Ishikawa (cell line): ENCODE measurements around the gene CHMP1A.

Experiments
- CEBPB ChIP-seq: IDR thresholded peaks from 2 replicates; pipeline ENCODE4 v1.6.1; 2012
- CREB1 ChIP-seq: IDR thresholded peaks from 2 replicates; pipeline ENCODE4 v1.6.1; 2012; ENCODE audit warnings: low read depth
- EGR1 ChIP-seq: IDR thresholded peaks from 2 replicates; pipeline ENCODE4 v1.6.1; 2012
- EP300 ChIP-seq: IDR thresholded peaks from 2 replicates; pipeline ENCODE4 v1.6.1; 2012; ENCODE audit warnings: borderline replicate concordance
- FOXM1 ChIP-seq: IDR thresholded peaks from 2 replicates; pipeline ENCODE4 v1.6.1; 2012; ENCODE audit warnings: low read depth, borderline replicate concordance
- NFIC ChIP-seq: IDR thresholded peaks from 2 replicates; pipeline ENCODE4 v1.6.1; 2012
- RAD21 ChIP-seq: IDR thresholded peaks from 2 replicates; pipeline ENCODE4 v1.6.1; 2012; ENCODE audit warnings: low read depth
- TAF1 ChIP-seq: IDR thresholded peaks from 2 replicates; pipeline ENCODE4 v1.6.1; 2012; ENCODE audit warnings: low read depth, mild to moderate bottlenecking
- TCF12 ChIP-seq: IDR thresholded peaks from 2 replicates; pipeline ENCODE4 v1.6.1; 2012; ENCODE audit warnings: low read depth
- TEAD4 ChIP-seq: IDR thresholded peaks from 2 replicates; pipeline ENCODE4 v1.6.1; 2012
- YY1 ChIP-seq: IDR thresholded peaks from 2 replicates; pipeline ENCODE4 v1.6.1; 2012; ENCODE audit warnings: low read depth
- ZBTB7A ChIP-seq: IDR thresholded peaks from 2 replicates; pipeline ENCODE4 v1.6.1; 2012; ENCODE audit warnings: low read depth
- TF ChIP-seq, protein P1 (sequence below): IDR thresholded peaks from 2 replicates; pipeline ENCODE4 v1.6.1; 2012; ENCODE audit warnings: low read depth, mild to moderate bottlenecking
- TF ChIP-seq, protein P2 (sequence below): IDR thresholded peaks from 2 replicates; pipeline ENCODE4 v1.6.1; 2012
- TF ChIP-seq, protein P3 (sequence below): IDR thresholded peaks from 2 replicates; pipeline ENCODE4 v1.6.1; 2012

CHMP1A gene

DNA sequence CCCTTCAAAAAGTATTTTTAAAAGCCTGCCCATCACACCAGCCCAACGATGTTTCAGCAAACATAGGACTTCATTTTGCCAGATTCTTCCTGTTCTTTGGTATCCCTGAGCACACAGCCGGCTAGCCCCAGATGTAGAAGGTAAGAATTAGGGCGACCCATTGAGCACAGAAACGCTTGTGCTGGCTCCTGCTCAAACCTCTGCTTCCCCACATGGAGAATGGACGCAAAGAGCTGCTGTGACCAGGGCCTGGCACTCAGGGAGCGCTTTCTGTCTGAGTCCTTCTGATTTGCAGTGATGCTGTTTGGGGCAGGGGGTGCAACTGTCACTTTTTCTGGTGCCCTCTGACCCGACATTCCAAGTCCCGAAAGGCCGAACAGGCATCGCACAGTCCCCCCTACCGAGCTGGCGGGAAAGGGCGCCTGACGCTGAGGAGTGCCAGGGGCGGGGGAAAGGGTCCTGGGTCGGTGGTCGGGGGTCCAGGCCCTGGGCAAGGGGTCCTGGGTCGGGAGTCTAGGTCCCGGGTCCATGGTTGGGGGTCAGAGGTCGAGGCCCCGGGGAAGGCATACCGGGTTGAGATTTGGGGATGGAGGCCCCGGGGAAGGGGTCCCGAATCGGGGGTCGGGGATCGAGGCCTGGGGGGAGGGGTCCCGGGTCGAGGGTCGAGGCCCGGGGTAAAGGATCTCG is 930 bp downstream of the CHMP1A start:
- no peak for TF ChIP-seq EP300
- no peak for TF ChIP-seq RAD21
- TF ChIP-seq, protein P1, sequence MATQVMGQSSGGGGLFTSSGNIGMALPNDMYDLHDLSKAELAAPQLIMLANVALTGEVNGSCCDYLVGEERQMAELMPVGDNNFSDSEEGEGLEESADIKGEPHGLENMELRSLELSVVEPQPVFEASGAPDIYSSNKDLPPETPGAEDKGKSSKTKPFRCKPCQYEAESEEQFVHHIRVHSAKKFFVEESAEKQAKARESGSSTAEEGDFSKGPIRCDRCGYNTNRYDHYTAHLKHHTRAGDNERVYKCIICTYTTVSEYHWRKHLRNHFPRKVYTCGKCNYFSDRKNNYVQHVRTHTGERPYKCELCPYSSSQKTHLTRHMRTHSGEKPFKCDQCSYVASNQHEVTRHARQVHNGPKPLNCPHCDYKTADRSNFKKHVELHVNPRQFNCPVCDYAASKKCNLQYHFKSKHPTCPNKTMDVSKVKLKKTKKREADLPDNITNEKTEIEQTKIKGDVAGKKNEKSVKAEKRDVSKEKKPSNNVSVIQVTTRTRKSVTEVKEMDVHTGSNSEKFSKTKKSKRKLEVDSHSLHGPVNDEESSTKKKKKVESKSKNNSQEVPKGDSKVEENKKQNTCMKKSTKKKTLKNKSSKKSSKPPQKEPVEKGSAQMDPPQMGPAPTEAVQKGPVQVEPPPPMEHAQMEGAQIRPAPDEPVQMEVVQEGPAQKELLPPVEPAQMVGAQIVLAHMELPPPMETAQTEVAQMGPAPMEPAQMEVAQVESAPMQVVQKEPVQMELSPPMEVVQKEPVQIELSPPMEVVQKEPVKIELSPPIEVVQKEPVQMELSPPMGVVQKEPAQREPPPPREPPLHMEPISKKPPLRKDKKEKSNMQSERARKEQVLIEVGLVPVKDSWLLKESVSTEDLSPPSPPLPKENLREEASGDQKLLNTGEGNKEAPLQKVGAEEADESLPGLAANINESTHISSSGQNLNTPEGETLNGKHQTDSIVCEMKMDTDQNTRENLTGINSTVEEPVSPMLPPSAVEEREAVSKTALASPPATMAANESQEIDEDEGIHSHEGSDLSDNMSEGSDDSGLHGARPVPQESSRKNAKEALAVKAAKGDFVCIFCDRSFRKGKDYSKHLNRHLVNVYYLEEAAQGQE = no peak
- no peak for TF ChIP-seq EGR1

DNA sequence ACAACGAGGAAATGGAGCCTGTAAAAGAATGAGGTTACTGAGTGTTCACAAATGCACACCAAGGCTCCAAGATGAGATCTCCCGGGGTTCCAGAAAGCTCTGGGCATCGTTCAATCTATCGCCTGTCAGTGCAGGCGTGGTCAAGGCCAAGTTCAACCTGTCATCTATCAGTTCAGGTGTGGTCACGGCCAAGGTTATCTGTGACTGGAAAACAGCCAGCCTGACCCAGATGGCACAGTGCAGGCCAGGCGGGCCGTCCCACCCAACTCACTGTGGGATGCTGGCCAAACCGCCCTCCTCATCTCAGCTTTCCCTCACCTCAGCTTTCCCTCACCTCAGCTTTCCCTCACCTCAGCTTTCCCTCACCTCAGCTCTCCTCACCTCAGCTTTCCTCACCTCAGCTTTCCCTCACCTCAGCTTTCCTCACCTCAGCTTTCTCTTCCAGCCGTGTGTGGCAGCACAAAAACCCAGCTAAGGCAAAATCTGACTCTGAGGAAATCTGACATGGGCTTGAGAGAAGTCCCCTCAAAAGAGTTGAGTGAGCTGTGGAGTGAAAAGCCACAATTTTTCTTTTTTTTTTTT is 2.4 kb downstream of the CHMP1A start:
- no peak for TF ChIP-seq EP300
- no peak for TF ChIP-seq FOXM1
- no peak for TF ChIP-seq EGR1
- no peak for TF ChIP-seq TCF12
- TF ChIP-seq, protein P2, sequence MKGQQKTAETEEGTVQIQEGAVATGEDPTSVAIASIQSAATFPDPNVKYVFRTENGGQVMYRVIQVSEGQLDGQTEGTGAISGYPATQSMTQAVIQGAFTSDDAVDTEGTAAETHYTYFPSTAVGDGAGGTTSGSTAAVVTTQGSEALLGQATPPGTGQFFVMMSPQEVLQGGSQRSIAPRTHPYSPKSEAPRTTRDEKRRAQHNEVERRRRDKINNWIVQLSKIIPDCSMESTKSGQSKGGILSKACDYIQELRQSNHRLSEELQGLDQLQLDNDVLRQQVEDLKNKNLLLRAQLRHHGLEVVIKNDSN = no peak
- TF ChIP-seq, protein P3, sequence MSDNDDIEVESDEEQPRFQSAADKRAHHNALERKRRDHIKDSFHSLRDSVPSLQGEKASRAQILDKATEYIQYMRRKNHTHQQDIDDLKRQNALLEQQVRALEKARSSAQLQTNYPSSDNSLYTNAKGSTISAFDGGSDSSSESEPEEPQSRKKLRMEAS = no peak
- no peak for TF ChIP-seq CREB1
- no peak for TF ChIP-seq NFIC
- no peak for TF ChIP-seq TEAD4
- TF ChIP-seq YY1 = no peak
- no peak for TF ChIP-seq TAF1
- TF ChIP-seq, protein P1 = no peak
- no peak for TF ChIP-seq ZBTB7A
- TF ChIP-seq RAD21 = no peak
- TF ChIP-seq CEBPB = no peak

DNA sequence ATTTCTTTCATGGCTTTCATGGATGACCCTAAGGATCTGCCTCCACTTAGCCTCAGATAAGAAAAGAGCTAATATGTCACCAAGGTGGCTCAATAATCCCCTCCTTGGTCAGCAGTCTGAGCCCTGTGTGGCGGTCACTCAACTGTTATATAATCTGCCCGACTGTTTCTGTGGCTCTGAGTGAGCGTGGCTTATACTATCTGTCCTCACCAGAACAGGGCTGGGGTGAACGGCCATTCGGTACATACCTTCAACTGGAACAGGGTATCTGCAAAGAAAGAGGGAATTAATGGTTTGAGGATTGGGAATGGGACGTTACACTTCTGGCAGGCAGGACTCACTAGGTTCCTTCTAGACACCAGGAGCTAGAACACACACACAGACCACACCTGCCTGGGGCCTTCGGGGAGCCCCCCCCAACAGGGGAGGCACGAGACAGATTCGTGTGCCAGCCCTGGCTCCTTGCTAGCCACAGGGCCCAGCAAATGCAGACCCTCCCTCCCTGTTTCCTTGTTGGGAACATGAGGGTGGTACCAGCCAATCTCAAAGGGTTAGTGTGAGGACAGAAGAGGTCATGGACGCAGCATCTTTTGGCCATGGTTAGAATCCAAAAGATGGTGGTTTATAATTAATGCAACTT is 3.7 kb downstream of the CHMP1A start:
- no peak for TF ChIP-seq ZBTB7A
- no peak for TF ChIP-seq EP300
- TF ChIP-seq TCF12 = no peak
- TF ChIP-seq NFIC = no peak
- TF ChIP-seq, protein P2 = no peak

DNA sequence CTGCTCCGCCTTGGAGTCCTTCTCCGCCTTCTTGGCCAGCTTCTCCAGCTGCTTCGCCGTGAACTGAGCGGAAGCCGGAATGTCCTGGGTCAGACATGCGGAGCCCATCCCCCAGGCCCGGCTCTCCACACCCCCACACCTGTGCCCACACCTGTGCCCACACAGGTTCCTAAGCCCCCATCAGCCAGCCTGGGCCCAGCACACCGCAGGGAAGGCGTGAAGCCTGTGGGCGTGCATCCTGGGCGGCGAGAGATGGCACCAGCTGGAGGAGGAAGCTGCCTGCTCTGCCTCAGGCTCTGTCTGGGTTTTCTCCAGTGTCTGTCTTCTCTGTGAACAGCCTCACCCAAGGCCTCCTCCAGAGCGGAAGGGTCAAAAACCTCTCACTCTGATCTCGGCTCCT is 5.9 kb downstream of the CHMP1A start:
- TF ChIP-seq ZBTB7A (no peak), NFIC (no peak), RAD21 (no peak), TEAD4 (no peak), EP300 (no peak), CREB1 (no peak), CEBPB (no peak)
- TF ChIP-seq, protein P1 = no peak

DNA sequence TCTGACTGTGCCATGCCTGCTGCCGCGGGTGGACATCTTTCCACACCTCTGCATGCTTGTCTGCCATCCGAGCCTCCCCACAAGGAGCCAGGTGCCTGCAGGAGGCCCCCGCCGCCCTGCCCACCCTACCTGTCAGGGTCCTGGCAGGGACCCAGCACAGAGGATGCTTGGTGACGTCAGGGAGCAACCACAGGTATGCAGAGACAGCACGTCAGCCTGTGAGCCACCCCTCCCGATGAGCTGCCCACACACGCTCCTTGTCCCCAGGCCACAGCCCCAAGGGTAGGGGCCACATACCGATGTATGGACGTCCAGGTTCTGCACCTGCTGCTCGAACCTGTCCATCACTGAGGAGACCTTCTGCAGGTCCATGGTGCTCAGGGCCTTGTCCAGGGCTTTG is 10.6 kb downstream of the CHMP1A start:
- no peak for TF ChIP-seq NFIC
- TF ChIP-seq, protein P1 = no peak
- no peak for TF ChIP-seq EGR1
- TF ChIP-seq, protein P3 = no peak
- TF ChIP-seq EP300 = no peak
- no peak for TF ChIP-seq CEBPB
- no peak for TF ChIP-seq YY1
